ENCODE results near the gene OR13C3. TPM values are rescaled to one million over a fixed set of nuclear protein-coding genes. Genes with fewer than 3 reads are reported as not detected.

OR13C3 gene
- total and polyA plus RNA-seq, 9 of the 15 experiments (the other 6 are each of a cell fraction or from before 2014, with no cell fraction given), result not detected

- 0% methylated on average over 5 of the region's 5 CpGs for WGBS (ENCODE audit: insufficient coverage, low coverage, missing lambda C conversion rate)
- Histone ChIP-seq H3K4me2 (ENCODE audit: insufficient read depth, low read length) (no peak overlapping the region), H3K9me3 (replicated peaks; ENCODE audit: control insufficient read depth, insufficient read depth, low read depth, low read length) (no peaks in the 10 kb centered on the region; the same call in 1 of the 2 replicates), H3K9ac (ENCODE audit: insufficient read depth in 1 of 2, low read depth in 2 of 2, low read length in 2 of 2) (no peak overlapping the region), H2AFZ (ENCODE audit: low read depth, low read length) (no peak overlapping the region), H3K79me2 (ENCODE audit: control insufficient read depth, insufficient read depth, low read length) (no peaks in the 10 kb centered on the region), H3K36me3 (ENCODE audit: control insufficient read depth, insufficient read depth, low read length) (no peaks in the 10 kb centered on the region), H3K4me3 (no peak overlapping the region), H4K20me1 (replicated peaks; ENCODE audit: control insufficient read depth, insufficient read depth, low read length) (no peaks in the 10 kb centered on the region), H3K27me3 (ENCODE audit: control insufficient read depth in 2 of 2, insufficient read depth in 2 of 2, low read length in 2 of 2) (no peaks in the 10 kb centered on the region), H3K4me1 (replicated peaks in 1 of 2; ENCODE audit: control insufficient read depth in 2 of 2, insufficient read depth in 2 of 2, low read length in 2 of 2) (no peaks in the 10 kb centered on the region), H3K27ac (ENCODE audit: extremely low read depth, low read depth, low read length) (no peak overlapping the region), H3K9me1 (ENCODE audit: control insufficient read depth, insufficient read depth, low read length) (no peaks in the 10 kb centered on the region)
- TF ChIP-seq PYGO2 (tag; IDR thresholded peaks at IDR 0.05), result no peak
- TF ChIP-seq ZNF79 (CRISPR knock-in tag; IDR thresholded peaks at IDR 0.05; ENCODE audit: low read depth), result no peak
- TF ChIP-seq ZNF395 (CRISPR knock-in tag; IDR thresholded peaks at IDR 0.05), result no peak
- TF ChIP-seq ZNF551 (CRISPR knock-in tag; IDR thresholded peaks at IDR 0.05), result no peak
- TF ChIP-seq ZBTB2 (IDR thresholded peaks at IDR 0.05), result no peak
- no peak for TF ChIP-seq GMEB1 (CRISPR knock-in tag; IDR thresholded peaks at IDR 0.05)
- no peak for TF ChIP-seq ELF2 (CRISPR knock-in tag; IDR thresholded peaks at IDR 0.05)
- TF ChIP-seq JUNB (CRISPR knock-in tag; conservative IDR thresholded peaks at IDR 0.05), result no peak
- no peak for TF ChIP-seq GABPB2 (CRISPR knock-in tag; conservative IDR thresholded peaks at IDR 0.05)
- TF ChIP-seq STAT5B (CRISPR knock-in tag; IDR thresholded peaks at IDR 0.05), result no peak
- TF ChIP-seq PCBP1 (IDR thresholded peaks at IDR 0.05; ENCODE audit: low read depth, low read length, poor library complexity, severe bottlenecking), result no peak
- BruUV-seq (replicated peaks), result no TSS peak
- CTCF ChIA-PET (ENCODE audit: low intra/inter-chr PET ratio), result no interaction called here
- intact Hi-C loops (cut with micrococcal nuclease), result no loop called here
- in situ Hi-C loops (cut with MboI), result no loop called here
- FAIRE-seq (no peak), ATAC-seq (no peak), DNase-seq (ENCODE audit: extremely low read depth in 1 of 4, low spot score in 3 of 4) (no peak)
- POLR2A ChIA-PET, result no interaction called here
Measured at GRCh38 chr9:104514901-104515300, 21.8 kb downstream of the OR13C3 start.
